GM21723 (cell line): ENCODE results near the gene LTBP3.
"Not testable (repeated sequence)": the region's sequence is repeated elsewhere in the genome, so short reads cannot be mapped to it uniquely, and the experiment has no call there.

Experiments
- ATAC-seq: cut with Tn5 transposase; IDR thresholded peaks from one replicate; pipeline ENCODE4 v1.9.1; 2021; ENCODE audit warnings: mild to moderate bottlenecking, moderate library complexity; ENCODE audit not compliant: unreplicated experiment

Gene LTBP3

GRCh38 chr11:65518941-65519549 lies 39.1 kb downstream of the LTBP3 start:
- not testable (repeated sequence) for ATAC-seq

GRCh38 chr11:65516135-65516968 lies 41.8 kb downstream of the LTBP3 start:
- no peak for ATAC-seq

- not testable (repeated sequence) for ATAC-seq
Observed at GRCh38 chr11:65512311-65512710, 45.8 kb downstream of the LTBP3 start.

GRCh38 chr11:65506772-65507505 lies 51.2 kb downstream of the LTBP3 start:
- ATAC-seq, result peak; percentile 41

- no peak for ATAC-seq
Observed at GRCh38 chr11:65506290-65506771, 51.8 kb downstream of the LTBP3 start.

- no peak for ATAC-seq
Observed at GRCh38 chr11:65505466-65506289, 52.5 kb downstream of the LTBP3 start.

GRCh38 chr11:65504674-65505465 lies 53.3 kb downstream of the LTBP3 start:
- ATAC-seq, result no peak

- no peak for ATAC-seq
Observed at GRCh38 chr11:65503949-65504673, 54.0 kb downstream of the LTBP3 start.

GRCh38 chr11:65503368-65503948 lies 54.7 kb downstream of the LTBP3 start:
- ATAC-seq, result no peak

- ATAC-seq, result no peak
Observed at GRCh38 chr11:65502555-65503367, 55.4 kb downstream of the LTBP3 start.

GRCh38 chr11:65502274-65502554 lies 55.9 kb downstream of the LTBP3 start:
- ATAC-seq, result no peak

GRCh38 chr11:65501472-65502273 lies 56.5 kb downstream of the LTBP3 start:
- ATAC-seq, result no peak

GRCh38 chr11:65501186-65501471 lies 57.0 kb downstream of the LTBP3 start:
- ATAC-seq, result no peak

GRCh38 chr11:65500387-65501185 lies 57.6 kb downstream of the LTBP3 start:
- no peak for ATAC-seq

GRCh38 chr11:65499713-65500386 lies 58.3 kb downstream of the LTBP3 start:
- no peak for ATAC-seq

GRCh38 chr11:65498977-65499712 lies 59.0 kb downstream of the LTBP3 start, which contains the start of gene MALAT1:
Gene MALAT1 (plus strand): TSS chr11:65499045.
- ATAC-seq, result no peak
